Pericardium fibroblast (primary cell): Measurements from ENCODE around the gene MAML2. TPM values are rescaled to one million over a fixed set of nuclear protein-coding genes. Genes with fewer than 3 reads are reported as not detected.

Source experiments
- total RNA-seq: library from RNA; depleted of rRNA; stranded (reverse); fragments of >200 nt; gene quantifications from 2 replicates; pipeline ENCODE4 v1.2.3, GENCODE V29; 2015

The MAML2 gene
- 15.2 and 16.0 TPM in 2 replicates for total RNA-seq

GRCh38 chr11:96342961-96343711 is at the start of gene MAML2:
MAML2 (minus strand) TSS chr11:96343195; CDS start chr11:96341895, 1,300 bp downstream.

GRCh38 chr11:96389720-96390487 is 46.9 kb upstream of the MAML2 start, which contains the start of the genes CCDC82 and JRKL:
CCDC82 (minus strand) TSS chr11:96389912; CDS start chr11:96384747, 5,165 bp downstream.
JRKL (plus strand) TSS chr11:96390013; CDS start chr11:96390650, 637 bp downstream.

Other genes starting within 250 kb of the MAML2 start
- gene CCDC82, start 46.7 kb upstream of the MAML2 start, total RNA-seq: 3.7 and 10.7 TPM in 2 replicates
- gene JRKL, start 46.8 kb upstream of the MAML2 start, total RNA-seq: 4.9 and 5.3 TPM in 2 replicates